Vagina (tissue), 2 donors: Measurements from ENCODE around the gene ESYT1. TPM values are rescaled to one million over a fixed set of nuclear protein-coding genes. Genes with fewer than 3 reads are reported as not detected.

Experiments
- DNase-seq, 2 donors: peaks; one replicate each; pipeline ENCODE4 v3.0.0-alpha.2; 2017; ENCODE audit errors: extremely low spot score in 2 of 2
- H3K27ac ChIP-seq: fragments of 200-600 bp; sonication (generic); one replicate; pipeline ENCODE4 v1.5.1; 2019
- H3K27me3 ChIP-seq: fragments of 200-600 bp; sonication (generic); one replicate; pipeline ENCODE4 v1.5.1; 2019
- H3K36me3 ChIP-seq, 2 donors: fragments of 200-600 bp; sonication (generic); one replicate each; pipeline ENCODE4 v1.5.1; 2017 to 2019
- H3K4me1 ChIP-seq: fragments of 200-600 bp; sonication (generic); one replicate; pipeline ENCODE4 v1.5.1; 2019
- H3K4me3 ChIP-seq, 2 donors: fragments of 200-600 bp; sonication (generic); 1 replicate in 1 of 2; 2 replicates in 1 of 2; pipeline ENCODE4 v1.5.1; 2016 to 2019
- H3K9me3 ChIP-seq: fragments of 200-600 bp; sonication (generic); one replicate; pipeline ENCODE4 v1.5.1; 2019
- POLR2A ChIP-seq, 2 donors: fragments of 450-650 bp; IDR thresholded peaks; one replicate each; pipeline ENCODE4 v1.6.1; 2017; ENCODE audit warnings: antibody characterized with exemption in 2 of 2, mild to moderate bottlenecking in 2 of 2, moderate library complexity in 2 of 2
- POLR2AphosphoS5 ChIP-seq, 2 donors: sonication (generic); formaldehyde crosslinking; IDR thresholded peaks; one replicate each; pipeline ENCODE4 v1.9.0; 2017; ENCODE audit warnings: antibody characterized with exemption in 2 of 2, mild to moderate bottlenecking in 2 of 2, low read depth in 1 of 2; ENCODE audit not compliant: insufficient read depth in 1 of 2
- intact Hi-C: fragments of 100-400 bp; cut with DNase I; formaldehyde crosslinking; loops from one replicate; pipeline ENCODE4 v1.15.1; 2023
- total RNA-seq: library from RNA; depleted of rRNA; stranded (reverse); fragments of >200 nt; gene quantifications from one replicate; pipeline ENCODE4 v1.2.3, GENCODE V29; 2016
- TF ChIP-seq, protein P1 (sequence below), 3 experiments: fragments of 450-650 bp in 2 of 3; fragments of 200-600 bp in 1 of 3; sonication (generic) in 1 of 3; IDR thresholded peaks; one replicate each; pipeline ENCODE4 v1.5.1; 2017 to 2019; ENCODE audit warnings: antibody characterized with exemption in 3 of 3, mild to moderate bottlenecking in 2 of 3, moderate library complexity in 2 of 3

ESYT1 gene
- 140 TPM for total RNA-seq

DNA sequence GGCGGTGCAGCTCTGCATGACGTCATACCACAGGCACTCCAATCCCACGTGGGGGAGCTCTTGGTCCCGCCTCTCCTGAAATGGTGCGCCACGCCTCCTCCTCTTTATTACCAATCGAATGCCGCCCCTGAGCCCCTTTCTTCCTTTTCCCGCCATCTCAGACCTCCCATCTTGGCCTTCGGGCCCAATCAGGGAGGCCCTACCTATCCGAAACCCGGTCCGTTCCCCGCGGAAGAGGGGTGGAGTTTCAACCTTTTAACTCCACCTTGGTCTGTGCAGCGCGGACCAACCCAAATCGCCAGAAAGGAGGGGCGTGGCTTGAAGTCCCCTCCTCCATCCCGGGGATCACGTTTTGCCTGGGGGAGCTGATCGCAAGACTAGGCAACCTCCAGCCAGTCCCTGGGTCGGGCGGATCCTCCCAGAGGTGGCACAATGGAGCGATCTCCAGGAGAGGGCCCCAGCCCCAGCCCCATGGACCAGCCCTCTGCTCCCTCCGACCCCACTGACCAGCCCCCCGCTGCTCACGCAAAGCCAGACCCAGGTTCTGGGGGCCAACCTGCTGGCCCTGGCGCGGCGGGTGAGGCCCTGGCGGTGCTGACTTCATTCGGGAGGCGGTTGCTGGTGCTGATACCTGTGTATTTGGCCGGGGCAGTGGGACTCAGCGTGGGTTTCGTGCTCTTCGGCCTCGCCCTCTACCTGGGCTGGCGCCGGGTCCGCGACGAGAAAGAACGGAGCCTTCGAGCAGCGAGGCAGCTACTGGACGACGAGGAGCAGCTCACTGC, at the start of gene ESYT1:
Gene ESYT1 (plus strand): TSS at position 380 of the 782 bp plus-strand sequence. CDS start 53 bp downstream, at position 433.
- Histone ChIP-seq H3K27me3 (no peaks in the 10 kb centered on the region), H3K4me1 (peaks cover 35% of the 10 kb centered on the region), H3K9me3 (no peaks in the 10 kb centered on the region), H3K4me3 (peak within 1 kb of the TSS; percentile 75 to 86), H3K27ac (peak within 1 kb of the TSS; percentile 95), H3K36me3 (peaks cover 0 to 27% of the 10 kb centered on the region in 2 donors)
- intact Hi-C loops, result loop anchor here (10.0 kb wide), 1 partner anchor 97 kb away; the partner anchor contains the start of genes NABP2 and RNF41
- TF ChIP-seq POLR2AphosphoS5 (IDR thresholded peaks at IDR 0.05; ENCODE audit: insufficient read depth in 1 of 2, low read depth in 1 of 2) (peak; percentile 97 to 99), POLR2A (IDR thresholded peaks at IDR 0.05) (peak; percentile 76 to 98)
- TF ChIP-seq, protein P1, sequence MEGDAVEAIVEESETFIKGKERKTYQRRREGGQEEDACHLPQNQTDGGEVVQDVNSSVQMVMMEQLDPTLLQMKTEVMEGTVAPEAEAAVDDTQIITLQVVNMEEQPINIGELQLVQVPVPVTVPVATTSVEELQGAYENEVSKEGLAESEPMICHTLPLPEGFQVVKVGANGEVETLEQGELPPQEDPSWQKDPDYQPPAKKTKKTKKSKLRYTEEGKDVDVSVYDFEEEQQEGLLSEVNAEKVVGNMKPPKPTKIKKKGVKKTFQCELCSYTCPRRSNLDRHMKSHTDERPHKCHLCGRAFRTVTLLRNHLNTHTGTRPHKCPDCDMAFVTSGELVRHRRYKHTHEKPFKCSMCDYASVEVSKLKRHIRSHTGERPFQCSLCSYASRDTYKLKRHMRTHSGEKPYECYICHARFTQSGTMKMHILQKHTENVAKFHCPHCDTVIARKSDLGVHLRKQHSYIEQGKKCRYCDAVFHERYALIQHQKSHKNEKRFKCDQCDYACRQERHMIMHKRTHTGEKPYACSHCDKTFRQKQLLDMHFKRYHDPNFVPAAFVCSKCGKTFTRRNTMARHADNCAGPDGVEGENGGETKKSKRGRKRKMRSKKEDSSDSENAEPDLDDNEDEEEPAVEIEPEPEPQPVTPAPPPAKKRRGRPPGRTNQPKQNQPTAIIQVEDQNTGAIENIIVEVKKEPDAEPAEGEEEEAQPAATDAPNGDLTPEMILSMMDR (IDR thresholded peaks at IDR 0.05), result no peak
- peak; percentile 100 for DNase-seq

DNA sequence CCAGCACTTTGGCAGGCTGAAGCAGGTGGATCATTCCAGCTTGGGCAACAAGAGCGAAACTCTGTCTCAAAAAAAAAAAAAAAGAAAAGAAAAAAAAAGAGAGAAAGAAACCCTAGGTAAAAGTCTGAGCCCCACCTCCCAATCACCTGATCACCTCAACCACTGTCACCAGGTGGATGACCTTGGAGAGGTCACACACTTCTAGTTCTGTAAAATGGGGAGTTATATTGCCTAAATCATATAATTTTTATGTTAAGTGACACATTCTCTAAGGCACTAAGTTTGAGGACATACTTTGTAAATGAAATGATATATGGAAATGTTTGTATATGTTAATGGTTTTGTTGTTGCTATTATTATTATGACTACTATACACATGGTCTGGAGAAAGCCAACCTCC, 49.6 kb upstream of the ESYT1 start:
- Histone ChIP-seq H3K4me3 (peak overlapping the region in 1 of 2 donors; percentile 66), H3K4me1 (peaks cover 8% of the 10 kb centered on the region), H3K27ac (no peak overlapping the region), H3K9me3 (no peaks in the 10 kb centered on the region), H3K27me3 (no peaks in the 10 kb centered on the region), H3K36me3 (no peaks in the 10 kb centered on the region)
- TF ChIP-seq, protein P1 (IDR thresholded peaks at IDR 0.05), result no peak
- TF ChIP-seq POLR2AphosphoS5 (IDR thresholded peaks at IDR 0.05; ENCODE audit: insufficient read depth in 1 of 2, low read depth in 1 of 2), result no peak
- no peak for TF ChIP-seq POLR2A (IDR thresholded peaks at IDR 0.05)
- DNase-seq, result no peak
- intact Hi-C loops, result no loop called here

DNA sequence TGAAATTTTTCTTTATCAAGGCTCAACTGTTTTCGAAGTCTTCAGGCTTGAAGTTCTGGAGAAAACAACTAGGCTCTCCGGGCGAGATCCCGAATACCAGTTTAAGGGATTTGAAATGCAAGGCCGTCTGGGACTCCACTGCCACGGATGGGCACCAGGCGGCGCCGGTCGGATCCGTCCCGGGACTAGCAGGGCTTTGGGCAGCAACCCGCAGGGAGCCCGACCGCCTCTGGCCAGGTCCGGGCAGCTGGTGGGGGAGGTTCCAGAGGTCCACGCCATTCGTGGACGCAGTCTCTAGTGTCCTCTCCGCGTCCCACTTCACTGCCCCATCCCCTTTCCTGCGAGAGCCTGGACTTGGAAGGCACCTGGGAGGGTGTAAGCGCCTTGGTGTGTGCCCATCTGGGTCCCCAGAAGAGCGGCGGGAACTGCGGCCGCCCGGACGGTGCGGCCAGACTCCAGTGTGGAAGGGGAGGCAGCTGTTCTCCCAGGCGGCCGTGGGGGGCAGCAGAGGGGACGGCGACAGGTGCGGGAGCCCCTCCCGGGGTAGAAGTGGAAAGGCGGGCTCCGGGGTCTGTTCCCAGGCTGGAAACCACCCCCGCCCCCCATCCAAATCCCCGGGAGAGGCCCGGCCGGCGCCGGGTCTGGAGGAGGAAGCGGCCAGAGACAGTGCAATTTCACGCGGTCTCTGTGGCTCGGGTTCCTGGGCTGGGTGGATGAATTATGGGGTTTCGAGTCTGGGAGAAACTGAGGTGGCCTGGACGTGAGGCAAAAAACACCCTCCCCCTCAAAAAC, 48.9 kb upstream of the ESYT1 start:
- Histone ChIP-seq H3K27ac (peak overlapping the region; percentile 87), H3K36me3 (no peaks in the 10 kb centered on the region), H3K4me1 (peaks cover 8% of the 10 kb centered on the region), H3K27me3 (no peaks in the 10 kb centered on the region), H3K9me3 (no peaks in the 10 kb centered on the region), H3K4me3 (peak overlapping the region; percentile 60 to 66)
- TF ChIP-seq POLR2AphosphoS5 (IDR thresholded peaks at IDR 0.05; ENCODE audit: insufficient read depth in 1 of 2, low read depth in 1 of 2), result peak in 1 of 2 donors; percentile 46
- TF ChIP-seq, protein P1 (IDR thresholded peaks at IDR 0.05), result peak in 2 of 3 experiments; percentile 60 to 61
- no peak for TF ChIP-seq POLR2A (IDR thresholded peaks at IDR 0.05)
- intact Hi-C loops, result no loop called here
- DNase-seq, result no peak

- TF ChIP-seq POLR2AphosphoS5 (IDR thresholded peaks at IDR 0.05; ENCODE audit: insufficient read depth in 1 of 2, low read depth in 1 of 2) (peak in 1 of 2 donors; percentile 57), POLR2A (IDR thresholded peaks at IDR 0.05) (peak in 1 of 2 donors; percentile 8)
- TF ChIP-seq, protein P1 (IDR thresholded peaks at IDR 0.05), result peak in 1 of 3 experiments; percentile 23
Measured at GRCh38 chr12:56079723-56080555, 48.1 kb upstream of the ESYT1 start, which contains the start of gene ERBB3. ERBB3 (plus strand) TSS chr12:56080165; CDS start chr12:56080301, 136 bp downstream.

More at GRCh38 chr12:56079723-56080555, 48.1 kb upstream of the ESYT1 start, which contains the start of gene ERBB3:
- no peaks in the 10 kb centered on the region for H3K36me3 ChIP-seq
- no peaks in the 10 kb centered on the region for H3K9me3 ChIP-seq
- H3K27me3 ChIP-seq, result no peaks in the 10 kb centered on the region
- H3K4me1 ChIP-seq, result peaks cover 8% of the 10 kb centered on the region
- peak within 1 kb of the TSS; percentile 60 to 66 for H3K4me3 ChIP-seq
- H3K27ac ChIP-seq, result peak within 1 kb of the TSS; percentile 87
- no peak for DNase-seq
- intact Hi-C loops, result no loop called here
